HL-60 (cell line): ENCODE measurements around the gene GSG1L2.

Source experiments
- POLR2AphosphoS5 ChIP-seq: IDR thresholded peaks from 2 replicates; pipeline ENCODE4 v1.6.1; 2012; ENCODE audit warnings: low read depth
- TF ChIP-seq, protein P1 (sequence below): IDR thresholded peaks from 2 replicates; pipeline ENCODE4 v1.6.1; 2012; ENCODE audit warnings: low read depth; ENCODE audit not compliant: insufficient replicate concordance
- TF ChIP-seq, protein P2 (sequence below): IDR thresholded peaks from one replicate; pipeline ENCODE4 v1.5.1; 2011; ENCODE audit warnings: low read length, control low read depth, inconsistent platforms; ENCODE audit not compliant: insufficient read depth

DNA sequence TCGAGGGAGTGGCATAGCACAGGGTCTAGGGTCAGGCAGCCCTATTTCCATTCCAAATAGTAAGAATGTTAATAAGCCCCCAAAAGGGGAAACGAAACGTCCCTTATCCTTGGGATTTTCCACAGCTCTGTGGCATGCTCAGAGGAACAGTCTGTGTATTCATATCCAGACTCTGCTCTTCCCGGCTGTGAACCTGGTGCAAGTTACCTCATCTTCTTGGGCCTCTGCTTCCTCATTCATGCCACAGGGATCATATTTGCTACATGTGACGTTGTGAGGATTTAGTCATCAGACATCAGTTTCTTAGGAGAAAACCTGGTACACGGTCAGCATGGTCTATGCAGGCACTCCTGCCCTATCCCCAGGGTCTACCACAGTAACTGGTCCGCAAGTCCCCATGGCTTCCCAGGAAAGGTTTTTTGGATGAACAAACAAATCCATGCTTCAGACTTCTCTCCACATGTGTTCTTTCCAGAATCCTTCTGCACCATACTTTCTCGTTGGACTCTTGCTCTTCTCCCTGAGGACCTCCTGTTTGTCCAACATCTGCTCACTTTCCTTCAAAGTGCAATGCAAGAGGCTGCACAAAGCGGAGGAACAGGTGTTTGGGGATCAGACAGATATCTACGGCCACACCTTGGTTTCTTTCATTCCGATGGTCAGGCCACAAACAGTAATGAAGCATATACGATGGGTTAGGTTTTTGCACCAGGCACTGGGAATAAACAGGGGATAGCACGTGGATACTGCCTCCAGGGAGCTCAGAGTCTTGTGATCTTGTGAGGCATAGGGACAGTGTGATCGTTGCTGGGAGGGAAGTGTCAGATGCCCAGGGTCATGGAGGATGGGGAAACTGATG lies 21.5 kb upstream of the GSG1L2 start:
- TF ChIP-seq, protein P1, sequence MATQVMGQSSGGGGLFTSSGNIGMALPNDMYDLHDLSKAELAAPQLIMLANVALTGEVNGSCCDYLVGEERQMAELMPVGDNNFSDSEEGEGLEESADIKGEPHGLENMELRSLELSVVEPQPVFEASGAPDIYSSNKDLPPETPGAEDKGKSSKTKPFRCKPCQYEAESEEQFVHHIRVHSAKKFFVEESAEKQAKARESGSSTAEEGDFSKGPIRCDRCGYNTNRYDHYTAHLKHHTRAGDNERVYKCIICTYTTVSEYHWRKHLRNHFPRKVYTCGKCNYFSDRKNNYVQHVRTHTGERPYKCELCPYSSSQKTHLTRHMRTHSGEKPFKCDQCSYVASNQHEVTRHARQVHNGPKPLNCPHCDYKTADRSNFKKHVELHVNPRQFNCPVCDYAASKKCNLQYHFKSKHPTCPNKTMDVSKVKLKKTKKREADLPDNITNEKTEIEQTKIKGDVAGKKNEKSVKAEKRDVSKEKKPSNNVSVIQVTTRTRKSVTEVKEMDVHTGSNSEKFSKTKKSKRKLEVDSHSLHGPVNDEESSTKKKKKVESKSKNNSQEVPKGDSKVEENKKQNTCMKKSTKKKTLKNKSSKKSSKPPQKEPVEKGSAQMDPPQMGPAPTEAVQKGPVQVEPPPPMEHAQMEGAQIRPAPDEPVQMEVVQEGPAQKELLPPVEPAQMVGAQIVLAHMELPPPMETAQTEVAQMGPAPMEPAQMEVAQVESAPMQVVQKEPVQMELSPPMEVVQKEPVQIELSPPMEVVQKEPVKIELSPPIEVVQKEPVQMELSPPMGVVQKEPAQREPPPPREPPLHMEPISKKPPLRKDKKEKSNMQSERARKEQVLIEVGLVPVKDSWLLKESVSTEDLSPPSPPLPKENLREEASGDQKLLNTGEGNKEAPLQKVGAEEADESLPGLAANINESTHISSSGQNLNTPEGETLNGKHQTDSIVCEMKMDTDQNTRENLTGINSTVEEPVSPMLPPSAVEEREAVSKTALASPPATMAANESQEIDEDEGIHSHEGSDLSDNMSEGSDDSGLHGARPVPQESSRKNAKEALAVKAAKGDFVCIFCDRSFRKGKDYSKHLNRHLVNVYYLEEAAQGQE = no peak
- TF ChIP-seq, protein P2, sequence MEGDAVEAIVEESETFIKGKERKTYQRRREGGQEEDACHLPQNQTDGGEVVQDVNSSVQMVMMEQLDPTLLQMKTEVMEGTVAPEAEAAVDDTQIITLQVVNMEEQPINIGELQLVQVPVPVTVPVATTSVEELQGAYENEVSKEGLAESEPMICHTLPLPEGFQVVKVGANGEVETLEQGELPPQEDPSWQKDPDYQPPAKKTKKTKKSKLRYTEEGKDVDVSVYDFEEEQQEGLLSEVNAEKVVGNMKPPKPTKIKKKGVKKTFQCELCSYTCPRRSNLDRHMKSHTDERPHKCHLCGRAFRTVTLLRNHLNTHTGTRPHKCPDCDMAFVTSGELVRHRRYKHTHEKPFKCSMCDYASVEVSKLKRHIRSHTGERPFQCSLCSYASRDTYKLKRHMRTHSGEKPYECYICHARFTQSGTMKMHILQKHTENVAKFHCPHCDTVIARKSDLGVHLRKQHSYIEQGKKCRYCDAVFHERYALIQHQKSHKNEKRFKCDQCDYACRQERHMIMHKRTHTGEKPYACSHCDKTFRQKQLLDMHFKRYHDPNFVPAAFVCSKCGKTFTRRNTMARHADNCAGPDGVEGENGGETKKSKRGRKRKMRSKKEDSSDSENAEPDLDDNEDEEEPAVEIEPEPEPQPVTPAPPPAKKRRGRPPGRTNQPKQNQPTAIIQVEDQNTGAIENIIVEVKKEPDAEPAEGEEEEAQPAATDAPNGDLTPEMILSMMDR = no peak
- no peak for TF ChIP-seq POLR2AphosphoS5
